ENCODE results near the gene TWIST2.

Gene TWIST2

GRCh38 chr2:238954841-238955591 is 107.1 kb downstream of the TWIST2 start:
- in situ Hi-C loops (cut with HindIII; ENCODE audit: low pct_ligation_motif_present, low pct_unique_long_range_greater_than_20kb, low sequenced_read_pairs), result no loop called here
- DNase-seq, result no peak

- no peak for DNase-seq
- in situ Hi-C loops (cut with HindIII; ENCODE audit: low pct_ligation_motif_present, low pct_unique_long_range_greater_than_20kb, low sequenced_read_pairs), result no loop called here
Measured at GRCh38 chr2:238955648-238956531, 108.0 kb downstream of the TWIST2 start.

- in situ Hi-C loops (cut with HindIII; ENCODE audit: low pct_ligation_motif_present, low pct_unique_long_range_greater_than_20kb, low sequenced_read_pairs), result no loop called here
Measured at GRCh38 chr2:238956676-238957075, 108.8 kb downstream of the TWIST2 start.

More at GRCh38 chr2:238956676-238957075, 108.8 kb downstream of the TWIST2 start:
- DNase-seq, result no peak
